DMS79 (cell line): ENCODE measurements around the gene DNAAF1.
"Not testable (repeated sequence)": the region's sequence is repeated elsewhere in the genome, so short reads cannot be mapped to it uniquely, and the experiment has no call there.

ENCODE experiments used
- DNase-seq: peaks from one replicate; lab custom pipeline; 2025; lab: John Stamatoyannopoulos, UW

DNAAF1 gene

DNA sequence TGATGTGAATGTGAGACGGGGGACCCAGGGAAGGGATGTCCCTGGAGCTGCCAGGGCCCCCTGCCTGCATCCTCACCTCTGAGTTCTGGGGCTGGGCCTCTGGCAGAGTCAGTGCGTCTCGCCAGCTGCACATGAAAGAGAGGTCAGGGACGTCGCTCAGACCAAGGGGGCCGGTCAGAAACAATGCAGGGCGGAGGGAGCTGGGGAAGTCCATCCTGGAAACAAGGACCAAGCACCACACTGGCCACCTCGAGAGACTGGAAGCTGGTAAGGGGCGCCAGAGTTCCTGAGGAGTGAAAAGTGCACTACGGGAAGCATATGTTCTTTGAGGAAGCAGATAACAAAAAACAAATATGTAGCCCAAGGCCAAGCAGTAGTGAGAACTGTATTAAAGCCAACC, 39.7 kb downstream of the DNAAF1 start:
- DNase-seq, result no peak

DNA sequence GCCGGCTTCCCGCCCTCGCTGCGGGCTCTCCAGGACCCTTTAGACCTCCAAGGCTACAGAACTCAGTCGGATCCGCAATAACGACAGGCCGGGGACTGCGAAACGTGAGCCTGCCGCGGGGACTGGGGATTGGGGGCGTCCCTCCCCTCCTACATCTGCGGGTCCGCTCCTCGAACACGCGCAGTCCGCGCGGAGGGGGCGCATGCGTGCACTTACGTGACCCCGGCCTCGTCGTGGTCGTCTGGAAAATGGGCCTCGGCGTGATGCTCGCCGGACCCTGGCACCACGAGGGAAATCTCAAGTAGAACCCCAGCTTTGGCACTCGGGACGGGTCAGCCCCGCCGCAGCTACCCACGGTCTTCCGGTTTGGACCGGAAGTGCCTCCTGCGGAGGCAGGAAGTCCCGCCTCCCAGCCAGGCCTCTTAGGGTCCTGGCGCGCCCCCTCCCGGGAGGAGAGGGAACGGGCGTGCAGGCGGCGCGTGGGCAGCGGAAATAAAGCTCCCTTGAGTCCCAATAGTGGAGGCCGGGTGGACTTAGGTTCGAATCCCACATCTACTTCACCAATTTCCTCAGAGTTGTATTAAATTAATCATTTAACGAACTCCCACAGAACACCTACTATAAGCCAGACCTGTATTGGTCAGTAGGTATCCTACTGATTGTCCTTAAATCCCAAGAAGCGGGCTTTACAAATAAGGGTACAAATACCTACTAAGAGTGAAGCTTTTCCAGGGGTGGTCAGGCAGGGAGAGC, 41.8 kb downstream of the DNAAF1 start, which contains the start of gene TAF1C:
TSS of gene TAF1C (minus strand) at position 373 of the 753 bp plus-strand sequence. CDS start 2,069 bp downstream, outside the sequence.
- peak; percentile 53 for DNase-seq

DNA sequence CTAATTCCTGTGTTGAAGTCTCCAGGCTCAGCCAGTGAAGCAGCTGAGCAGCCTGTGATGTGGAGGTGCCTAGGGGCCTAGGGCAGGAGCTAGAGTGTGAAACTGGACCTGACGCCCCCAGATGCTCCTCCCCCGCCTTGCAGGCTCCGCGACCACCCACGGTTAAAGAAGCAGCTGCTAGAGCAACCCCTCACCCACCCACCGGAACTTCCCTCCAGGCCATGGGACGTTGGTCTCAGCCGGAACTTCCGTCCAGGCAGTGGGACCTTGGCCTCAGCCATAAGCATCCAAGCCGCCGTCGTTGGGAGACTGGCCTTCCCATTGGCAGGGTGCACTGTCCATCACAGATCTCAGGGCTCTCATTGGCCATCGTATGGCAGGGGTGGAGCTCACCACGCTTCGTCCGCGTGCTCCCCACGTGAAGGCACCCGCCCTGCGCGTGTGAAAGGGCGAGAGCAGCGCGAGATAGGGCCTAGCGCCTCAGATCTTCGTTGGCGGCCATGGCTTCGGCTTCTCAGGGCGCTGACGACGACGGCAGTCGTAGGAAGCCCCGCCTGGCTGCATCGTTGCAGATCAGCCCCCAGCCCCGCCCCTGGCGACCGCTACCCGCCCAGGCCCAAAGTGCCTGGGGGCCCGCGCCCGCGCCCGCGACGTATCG, 45.8 kb downstream of the DNAAF1 start, which contains the start of gene ADAD2:
TSS of gene ADAD2 (plus strand) at position 427 of the 658 bp plus-strand sequence. CDS start at position 501, 74 bp downstream.
- DNase-seq, result no peak

DNA sequence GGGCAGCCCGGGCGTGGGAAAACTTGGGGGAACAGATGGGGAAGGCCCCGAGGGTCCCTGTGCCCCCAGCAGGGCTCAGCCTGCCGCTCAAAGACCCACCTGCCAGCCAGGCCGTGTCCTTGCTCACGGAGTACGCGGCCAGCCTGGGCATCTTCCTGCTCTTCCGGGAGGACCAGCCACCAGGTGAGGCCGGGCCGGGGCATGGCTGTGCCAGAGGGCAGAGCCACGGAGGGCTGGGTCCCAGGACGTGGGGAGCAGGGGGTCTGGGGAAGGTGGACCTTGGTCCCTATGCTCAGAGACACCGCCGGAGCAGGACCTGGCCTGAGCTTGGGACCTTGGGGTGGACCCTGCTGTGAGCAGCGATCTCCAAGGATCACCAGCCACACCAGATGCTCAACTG, 46.4 kb downstream of the DNAAF1 start:
- no peak for DNase-seq

DNA sequence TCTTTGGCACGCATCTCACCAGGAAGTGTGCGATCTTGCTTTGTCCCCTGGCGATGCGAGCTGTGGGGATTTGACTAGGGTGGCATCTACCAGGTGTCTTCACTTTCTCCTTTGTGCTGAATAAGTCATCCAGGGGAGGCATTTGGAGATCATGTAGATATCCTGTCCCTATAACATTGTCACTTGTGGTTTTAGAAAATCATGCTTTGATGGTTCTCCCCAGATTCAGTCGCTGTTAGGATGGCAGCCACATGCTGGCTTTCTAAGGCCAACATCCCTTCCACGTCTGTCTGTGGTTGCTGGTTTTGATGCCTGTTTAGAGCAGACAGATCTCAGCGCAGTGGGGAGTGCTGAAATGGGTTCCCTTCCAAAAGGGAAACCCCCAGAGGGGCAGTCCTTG, 48.4 kb downstream of the DNAAF1 start:
- DNase-seq, result no peak

DNA sequence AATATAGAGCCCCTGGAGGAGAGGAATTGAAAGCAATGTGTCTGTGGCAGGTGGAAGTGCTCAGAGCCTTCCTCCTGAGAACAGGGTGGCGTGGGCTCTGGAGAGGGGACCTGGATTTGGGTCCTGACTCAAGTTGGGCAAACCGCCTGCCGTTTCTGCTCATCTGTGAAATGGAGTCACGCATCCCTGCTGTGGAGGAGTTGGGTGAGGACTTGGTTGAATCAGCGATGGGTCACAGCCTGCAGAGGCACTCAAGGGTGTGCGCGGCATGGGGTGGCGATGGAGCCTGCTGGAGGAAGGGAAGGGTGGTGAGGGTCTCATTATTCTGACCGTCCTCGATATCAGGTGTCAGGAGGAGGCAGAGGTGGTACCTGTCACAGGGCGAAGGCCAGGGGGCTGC, 48.9 kb downstream of the DNAAF1 start:
- DNase-seq, result no peak

DNA sequence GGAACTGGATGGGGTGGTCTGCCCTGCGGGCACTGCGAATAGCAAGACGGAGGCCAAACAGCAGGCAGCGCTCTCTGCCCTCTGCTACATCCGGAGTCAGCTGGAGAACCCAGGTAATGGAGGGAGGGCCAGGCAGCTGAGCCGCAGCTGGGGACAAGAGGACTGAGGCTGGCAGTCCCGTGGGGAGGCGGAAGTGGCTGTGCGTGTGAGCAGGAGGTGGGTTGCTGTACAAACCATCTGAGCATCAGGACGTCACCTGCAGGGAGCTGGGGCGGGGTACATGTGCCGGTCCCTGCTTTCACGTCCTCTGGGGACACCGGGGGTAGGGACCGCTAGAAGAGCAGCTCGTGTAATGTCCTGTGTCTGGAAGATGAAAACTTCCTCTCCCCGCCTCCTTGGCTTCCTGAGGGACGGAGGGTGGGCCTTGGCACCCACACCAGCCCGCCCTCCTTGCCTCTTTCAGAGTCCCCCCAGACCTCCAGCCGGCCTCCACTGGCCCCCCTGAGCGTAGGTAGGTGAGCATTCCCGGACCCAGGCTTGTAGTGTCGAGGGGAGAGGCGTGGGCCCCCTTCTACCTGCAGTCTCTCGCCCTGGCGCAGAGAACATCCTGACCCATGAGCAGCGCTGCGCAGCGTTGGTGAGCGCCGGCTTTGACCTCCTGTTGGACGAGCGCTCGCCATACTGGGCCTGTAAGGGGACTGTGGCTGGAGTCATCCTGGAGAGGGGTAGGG, 49.5 kb downstream of the DNAAF1 start:
- DNase-seq, result peak; percentile 17

DNA sequence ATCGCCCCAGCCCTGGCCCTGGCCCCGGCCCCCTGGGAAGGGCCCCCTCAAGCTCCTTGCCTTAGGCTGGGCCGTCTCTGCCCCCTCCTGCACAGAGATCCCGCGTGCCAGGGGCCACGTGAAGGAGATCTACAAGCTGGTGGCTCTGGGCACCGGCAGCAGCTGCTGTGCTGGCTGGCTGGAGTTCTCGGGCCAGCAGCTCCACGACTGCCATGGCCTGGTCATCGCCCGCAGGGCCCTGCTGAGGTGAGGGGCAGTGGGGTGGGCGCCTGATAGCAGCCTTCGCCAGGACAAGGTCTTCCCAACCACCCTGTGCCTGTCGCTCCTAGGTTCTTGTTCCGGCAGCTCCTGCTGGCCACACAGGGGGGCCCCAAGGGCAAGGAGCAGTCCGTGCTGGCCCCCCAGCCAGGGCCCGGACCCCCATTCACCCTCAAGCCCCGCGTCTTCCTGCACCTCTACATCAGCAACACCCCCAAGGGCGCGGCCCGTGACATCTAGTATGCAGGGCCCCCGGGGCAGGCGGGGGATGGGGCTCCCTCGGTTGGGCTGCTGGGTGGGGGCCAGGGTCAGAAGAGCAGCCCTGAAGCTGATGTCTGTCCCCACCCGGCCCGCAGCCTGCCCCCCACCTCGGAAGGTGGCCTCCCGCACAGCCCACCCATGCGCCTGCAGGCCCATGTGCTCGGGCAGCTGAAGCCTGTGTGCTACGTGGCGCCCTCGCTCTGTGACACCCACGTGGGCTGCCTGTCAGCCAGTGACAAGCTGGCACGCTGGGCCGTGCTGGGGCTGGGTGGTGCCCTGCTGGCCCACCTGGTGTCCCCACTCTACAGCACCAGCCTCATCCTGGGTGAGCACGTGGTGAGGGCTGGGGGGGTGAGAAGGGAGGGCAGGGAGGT, 50.3 kb downstream of the DNAAF1 start:
- DNase-seq, result no peak

DNA sequence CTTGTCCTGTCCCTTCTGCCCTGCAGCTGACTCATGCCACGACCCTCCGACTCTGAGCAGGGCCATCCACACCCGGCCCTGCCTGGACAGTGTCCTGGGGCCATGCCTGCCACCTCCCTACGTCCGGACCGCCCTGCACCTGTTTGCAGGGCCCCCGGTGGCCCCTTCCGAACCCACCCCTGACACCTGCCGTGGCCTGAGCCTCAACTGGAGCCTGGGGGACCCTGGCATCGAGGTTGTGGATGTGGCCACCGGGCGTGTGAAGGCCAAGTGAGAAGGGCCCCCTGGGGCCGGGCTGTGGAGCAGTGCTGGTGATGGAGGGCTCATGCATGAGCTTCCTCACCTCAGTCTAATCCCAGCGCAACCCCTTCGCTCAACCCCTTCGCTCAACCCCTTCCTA, 51.0 kb downstream of the DNAAF1 start:
- no peak for DNase-seq

DNA sequence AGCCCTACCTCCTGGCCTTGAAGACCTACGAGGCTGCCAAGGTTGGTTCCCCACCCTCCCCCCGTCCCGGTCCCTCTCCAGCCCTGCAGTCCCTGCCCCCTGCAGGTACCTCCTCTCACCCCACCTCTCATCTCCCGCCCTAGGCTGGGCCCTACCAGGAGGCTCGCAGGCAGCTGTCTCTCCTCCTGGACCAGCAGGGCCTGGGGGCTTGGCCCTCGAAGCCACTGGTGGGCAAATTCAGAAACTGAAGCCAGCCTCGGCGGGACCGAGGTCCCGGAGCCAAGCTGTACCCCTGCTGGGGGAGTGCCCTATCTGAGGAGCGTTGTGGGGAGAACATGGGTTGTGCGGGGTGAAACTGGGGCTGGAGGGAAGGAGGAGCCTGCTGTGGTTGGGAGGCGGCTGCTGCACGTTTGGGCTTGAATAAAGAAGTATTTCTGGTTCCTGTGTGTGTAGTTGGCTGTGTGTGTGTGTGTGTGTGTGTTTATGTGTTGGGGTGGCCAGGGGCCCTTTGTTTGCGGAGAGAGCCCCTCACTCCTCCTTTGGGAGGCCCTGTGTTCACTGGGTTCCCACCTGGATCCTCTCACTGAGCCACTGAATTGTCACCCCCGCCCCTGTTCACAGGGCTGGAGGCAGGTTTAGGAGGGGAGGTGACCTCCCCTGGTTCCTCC, 51.8 kb downstream of the DNAAF1 start:
- DNase-seq, result no peak

DNA sequence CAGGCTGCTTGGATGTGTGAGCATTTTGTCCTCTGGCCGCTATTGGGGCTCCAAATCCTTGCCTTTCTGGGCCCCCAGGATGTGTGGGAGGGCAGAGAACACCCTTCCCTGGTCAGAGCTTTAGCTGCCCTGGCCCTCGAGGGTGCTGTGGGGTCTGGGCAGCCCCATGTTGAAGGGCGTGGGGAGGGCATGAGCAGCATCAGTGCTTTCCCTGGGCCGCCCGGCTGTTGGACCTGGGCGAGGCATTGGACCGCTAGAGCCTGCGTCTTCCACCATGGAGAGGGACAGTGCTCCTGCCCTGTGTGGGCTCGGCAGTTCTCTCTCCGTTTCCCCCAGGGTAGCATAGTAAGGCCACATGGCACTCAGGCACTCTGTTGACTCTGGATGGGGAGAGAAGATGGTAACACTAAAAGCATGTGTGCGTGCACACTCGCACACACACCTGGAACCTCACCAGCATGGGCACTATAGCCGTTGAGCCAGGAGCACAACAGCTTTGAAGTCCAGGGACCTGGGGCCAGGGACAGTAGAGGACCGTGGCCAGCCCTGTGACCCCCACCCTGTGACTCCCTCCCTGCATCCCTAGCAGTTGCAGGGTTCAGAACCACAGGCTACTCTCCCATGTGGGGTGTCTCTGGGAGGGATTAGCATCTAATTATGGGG, 52.5 kb downstream of the DNAAF1 start:
- no peak for DNase-seq

DNA sequence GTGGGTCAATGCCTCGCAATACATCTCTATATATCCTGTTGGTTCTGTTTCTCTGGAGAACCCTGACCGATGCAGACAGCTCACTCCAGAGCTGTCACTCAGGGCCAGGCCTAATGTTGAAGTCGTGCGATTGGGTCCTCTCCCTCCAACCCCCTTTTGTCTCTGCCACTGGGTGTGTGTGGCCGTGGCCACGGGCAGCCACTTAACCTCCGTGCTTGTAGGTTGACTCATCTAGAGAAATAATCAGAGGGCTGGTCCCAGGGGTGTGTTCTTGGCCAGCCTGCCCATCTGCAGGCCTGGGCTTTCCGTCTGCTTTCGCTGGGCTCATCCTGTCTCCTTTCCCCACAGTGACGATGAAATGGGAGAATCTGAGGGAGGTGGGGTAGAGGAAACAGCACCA, 53.3 kb downstream of the DNAAF1 start:
- DNase-seq, result no peak

DNA sequence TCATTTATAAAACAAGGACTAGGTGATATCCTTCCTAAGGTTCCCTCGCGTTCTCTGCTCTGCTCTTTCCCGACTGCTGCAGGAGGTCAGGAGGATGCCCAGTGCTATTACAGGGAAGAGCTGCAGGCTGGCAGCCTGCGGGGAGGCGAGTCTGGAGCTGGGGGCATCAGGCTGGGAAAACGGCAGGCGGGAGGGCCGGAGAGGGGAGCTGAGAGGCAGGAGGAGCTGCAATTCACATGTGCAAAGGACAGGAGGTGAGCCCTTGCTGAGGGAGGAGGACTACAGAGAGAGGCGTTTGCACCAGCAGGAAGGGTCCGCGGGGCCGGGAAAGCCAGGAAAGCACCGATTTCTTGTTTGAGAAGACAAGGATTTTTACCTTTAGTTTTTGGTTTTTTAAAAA, 54.0 kb downstream of the DNAAF1 start:
- DNase-seq, result no peak

DNA sequence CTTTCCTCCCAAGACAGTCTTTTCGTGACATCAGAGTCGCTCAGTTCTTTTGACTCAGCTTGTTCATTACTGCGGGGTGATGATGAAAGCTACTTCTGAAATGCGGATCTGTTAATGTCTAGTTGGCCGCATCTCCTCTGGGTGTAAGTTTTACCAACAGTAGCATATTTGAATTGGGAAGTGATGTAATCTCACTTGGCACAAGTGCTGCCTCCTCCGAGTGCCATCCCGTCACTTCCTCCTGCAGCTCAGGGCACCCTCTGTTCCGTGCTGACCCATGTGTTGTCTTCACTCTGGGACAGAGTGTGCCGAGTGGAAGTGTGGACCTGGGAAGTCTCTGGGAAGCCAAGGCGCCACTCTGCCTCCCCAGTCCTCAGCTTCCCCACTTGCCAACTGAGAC, 54.8 kb downstream of the DNAAF1 start:
- DNase-seq, result no peak

DNA sequence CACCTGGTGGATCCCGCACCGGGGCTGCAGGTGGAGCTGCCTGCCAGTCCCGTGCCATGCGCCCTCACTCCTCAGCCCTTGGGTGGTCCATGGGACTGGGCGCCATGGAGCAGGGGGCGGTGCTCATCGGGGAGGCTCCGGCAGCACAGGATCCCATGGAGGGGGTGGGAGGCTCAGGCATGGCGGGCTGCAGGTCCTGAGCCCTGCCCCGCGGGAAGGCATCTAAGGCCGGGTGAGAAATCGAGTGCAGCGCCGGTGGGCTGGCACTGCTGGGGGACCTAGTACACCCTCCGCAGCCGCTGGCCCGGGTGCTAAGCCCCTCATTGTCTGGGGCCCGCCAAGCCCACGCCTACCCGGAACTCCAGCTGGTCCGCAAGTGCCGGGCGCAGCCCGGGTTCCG, 59.4 kb downstream of the DNAAF1 start:
- not testable (repeated sequence) for DNase-seq

DNA sequence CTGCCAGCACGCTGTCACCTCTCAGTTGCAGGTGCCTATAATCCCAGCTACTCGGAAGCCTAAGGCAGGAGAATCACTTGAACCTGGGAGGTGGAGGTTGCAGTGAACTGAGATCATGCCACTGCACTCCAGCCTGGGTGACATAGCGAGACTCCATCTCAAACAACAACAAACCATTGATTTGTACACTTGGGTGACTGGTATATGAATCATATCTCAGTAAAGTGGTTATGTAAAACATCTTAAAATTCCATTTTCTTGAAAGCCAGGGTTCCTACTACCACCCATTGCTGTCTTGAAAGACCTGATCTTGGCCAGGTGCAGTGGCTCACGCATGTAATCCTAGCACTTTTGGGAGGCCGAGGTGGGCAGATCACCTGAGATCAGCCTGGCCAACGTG, 60.0 kb downstream of the DNAAF1 start:
- DNase-seq, result not testable (repeated sequence)

DNA sequence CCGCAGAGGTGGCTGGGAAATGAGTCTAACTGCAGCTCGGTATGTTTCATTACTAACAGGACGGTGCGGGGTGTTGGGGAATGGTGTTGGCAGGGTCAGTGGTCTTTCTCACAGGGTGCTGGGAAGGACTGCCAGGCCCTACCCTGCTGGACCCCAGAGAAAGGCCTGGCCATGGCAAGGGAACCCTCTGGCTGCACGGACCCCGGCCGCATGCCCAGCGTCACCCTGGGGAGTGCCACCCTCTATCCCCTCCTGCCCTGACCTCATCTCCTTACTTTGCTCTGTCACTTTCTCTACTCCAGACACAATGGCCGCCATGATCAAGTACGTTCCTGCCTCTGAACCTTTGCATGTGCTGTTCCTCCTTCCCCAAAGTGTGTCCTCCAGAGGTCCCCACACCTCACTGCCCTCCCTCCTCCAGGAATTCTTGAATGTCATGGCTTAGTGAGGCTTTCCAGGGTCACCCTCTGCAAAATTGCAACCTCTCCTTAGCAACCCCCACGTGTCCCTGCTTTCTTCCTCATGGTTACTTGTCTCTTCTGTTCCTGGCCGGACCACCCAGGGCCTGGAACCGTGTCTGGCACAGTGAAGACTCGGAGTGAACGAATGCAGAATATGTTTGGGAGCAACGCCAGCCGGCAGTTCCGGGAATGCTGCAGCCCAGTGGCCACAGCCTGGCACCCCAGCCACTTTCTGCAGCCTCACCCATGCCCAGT, 61.0 kb downstream of the DNAAF1 start:
- no peak for DNase-seq

DNA sequence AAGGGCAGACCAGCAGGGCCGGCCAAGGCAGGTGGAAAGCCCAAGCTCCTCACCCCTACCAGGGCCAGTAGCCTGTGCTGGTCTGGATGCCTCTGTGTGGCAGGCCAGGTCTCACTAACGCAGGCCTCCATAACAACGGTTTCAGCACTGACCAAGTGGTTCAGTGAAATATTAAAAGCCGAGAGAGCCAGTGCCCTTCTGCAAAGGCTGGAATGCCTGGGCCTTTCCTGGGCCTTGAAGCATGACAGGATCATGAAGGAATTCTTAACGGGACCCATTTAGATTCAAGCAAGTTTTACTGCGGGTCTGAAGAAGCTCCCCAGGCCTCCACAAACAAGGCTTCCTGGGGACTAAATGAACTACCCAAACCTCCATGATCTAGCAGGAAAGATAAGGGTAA, 62.1 kb downstream of the DNAAF1 start:
- no peak for DNase-seq

DNA sequence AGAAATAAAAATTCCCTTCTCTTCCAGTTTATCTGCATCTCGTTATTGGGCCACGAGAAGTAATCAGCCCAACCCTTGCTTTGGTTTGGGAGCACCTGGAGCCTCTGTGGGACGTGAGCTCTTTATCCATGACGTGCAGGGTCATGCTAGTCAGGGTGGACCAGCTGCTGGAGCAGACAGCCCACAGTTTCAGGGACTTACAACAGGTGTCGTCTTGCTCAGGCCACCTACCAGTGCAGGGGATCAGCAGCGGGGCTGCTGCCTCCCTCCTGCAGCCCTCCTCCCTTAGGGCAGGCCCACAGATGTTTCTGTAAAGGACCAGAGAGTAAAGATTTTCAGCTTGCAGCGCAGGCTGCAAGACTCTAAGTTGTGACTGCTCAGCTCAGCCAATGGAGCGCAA, 62.8 kb downstream of the DNAAF1 start:
- DNase-seq, result no peak

DNA sequence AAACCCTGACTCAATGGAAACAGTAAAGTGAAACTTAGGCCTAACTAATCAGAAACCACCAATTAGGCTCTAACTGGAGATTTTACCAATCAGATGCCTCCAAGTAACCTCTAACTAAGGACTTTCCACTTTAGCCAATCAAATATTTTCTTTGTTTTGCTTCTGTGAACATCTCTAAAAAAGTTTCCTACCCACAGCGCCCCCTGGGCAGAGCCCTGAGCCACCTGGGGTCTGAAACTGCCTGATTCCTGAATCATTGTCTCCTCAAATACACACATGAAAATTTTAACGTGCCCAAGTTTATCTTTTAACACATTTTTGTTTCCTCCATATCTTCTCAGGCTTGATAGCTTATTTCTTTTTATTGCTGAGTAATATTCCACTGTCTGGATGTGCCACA, 64.9 kb downstream of the DNAAF1 start:
- DNase-seq, result no peak
